A549 (cell line): ENCODE results near the gene KIF26A. TPM values are rescaled to one million over a fixed set of nuclear protein-coding genes. Genes with fewer than 3 reads are reported as not detected.

Source experiments
- ATAC-seq, 2 experiments: fragments of 200-7000 bp in 1 of 2; fragments of >200 bp in 1 of 2; cut with Nextera tagmentation in 1 of 2; cut with Tn5 transposase in 1 of 2; 3 replicates each; pipeline versions ENCODE4 v1.8.0 to v1.9.1; 2018 to 2020; ENCODE audit warnings: mild to moderate bottlenecking in 1 of 2, moderate library complexity in 1 of 2
- CTCF ChIA-PET: fragments of 300-600 bp; sonication (Branson Sonifier 250); formaldehyde crosslinking; extraction: SDS; loops from one replicate; lab custom pipeline; 2021; ENCODE audit warnings: antibody characterized with exemption, inconsistent platforms; lab: Yijun Ruan, JAX
- POLR2A ChIA-PET: fragments of 350-600 bp; formaldehyde crosslinking; extraction: SDS; loops from one replicate; lab custom pipeline; 2021; ENCODE audit warnings: antibody characterized with exemption, inconsistent platforms; lab: Yijun Ruan, JAX
- DNase-seq, 2 experiments: peaks; one replicate each; pipeline versions ENCODE4 v3.0.0 to v3.0.0-alpha.2; 2011 to 2016; ENCODE audit warnings: low read depth in 1 of 2, low spot score in 1 of 2
- FAIRE-seq: peaks from 2 replicates; lab custom pipeline; 2011; peaks lifted over from hg19 to GRCh38; lab: Jason Lieb, UNC
- H3K27ac ChIP-seq, 2 experiments: fragments of >200 bp; sonication (Bioruptor Twin); formaldehyde crosslinking; 3 replicates each; pipeline ENCODE4 v1.5.1; 2016 to 2017
- H3K4me1 ChIP-seq: fragments of >200 bp; sonication (Bioruptor Twin); formaldehyde crosslinking; 3 replicates; pipeline ENCODE4 v1.6.1; 2016
- H3K4me2 ChIP-seq: fragments of >200 bp; sonication (Bioruptor Twin); formaldehyde crosslinking; 3 replicates; pipeline ENCODE4 v1.6.1; 2016
- H3K4me3 ChIP-seq: fragments of >200 bp; sonication (Bioruptor Twin); formaldehyde crosslinking; 3 replicates; pipeline ENCODE4 v1.5.1; 2016
- H3K9me3 ChIP-seq: fragments of >200 bp; sonication (Bioruptor Twin); formaldehyde crosslinking; 3 replicates; pipeline ENCODE4 v1.6.1; 2016
- CBX8 ChIP-seq: fragments of 200-600 bp; sonication (generic); IDR thresholded peaks from 2 replicates; pipeline ENCODE4 v1.6.1; 2016
- CEBPB ChIP-seq, 2 experiments: fragments of >200 bp in 1 of 2; sonication (Bioruptor Twin) in 1 of 2; formaldehyde crosslinking in 1 of 2; IDR thresholded peaks; 2 replicates each; pipeline ENCODE4 v1.6.1; 2012 to 2016
- CTCF ChIP-seq: fragments of >200 bp; sonication (Bioruptor Twin); formaldehyde crosslinking; IDR thresholded peaks from 3 replicates; pipeline ENCODE4 v1.5.1; 2016
- EHMT2 ChIP-seq: fragments of 200-600 bp; sonication (generic); IDR thresholded peaks from 2 replicates; pipeline ENCODE4 v1.6.1; 2016; ENCODE audit warnings: antibody characterized with exemption, low read depth, mild to moderate bottlenecking, moderate library complexity
- ESRRA ChIP-seq: fragments of 150-350 bp; IDR thresholded peaks from 2 replicates; pipeline ENCODE4 v1.6.1; 2014; ENCODE audit warnings: mild to moderate bottlenecking, low read length, borderline replicate concordance
- FOSB ChIP-seq: fragments of 250-450 bp; sonication (Bioruptor Pico); IDR thresholded peaks from 2 replicates; pipeline ENCODE4 v1.5.0; 2020; ENCODE audit warnings: mild to moderate bottlenecking, moderate library complexity
- HDAC2 ChIP-seq: fragments of 200-600 bp; sonication (generic); IDR thresholded peaks from 2 replicates; pipeline ENCODE4 v1.6.1; 2016
- HES2 ChIP-seq: fragments of >200 bp; sonication (Bioruptor Twin); formaldehyde crosslinking; IDR thresholded peaks from 2 replicates; pipeline ENCODE4 v1.6.1; 2016
- HEYL ChIP-seq: fragments of 250-450 bp; sonication (Bioruptor Pico); IDR thresholded peaks from 2 replicates; pipeline ENCODE4 v1.8.0; 2021; ENCODE audit warnings: mild to moderate bottlenecking, moderate library complexity
- HMGXB4 ChIP-seq: fragments of 250-450 bp; sonication (Bioruptor Pico); IDR thresholded peaks from 2 replicates; pipeline ENCODE4 v1.5.0; 2021; ENCODE audit warnings: mild to moderate bottlenecking, moderate library complexity, borderline replicate concordance
- HOXB13 ChIP-seq: fragments of 250-450 bp; sonication (Bioruptor Pico); IDR thresholded peaks from 2 replicates; pipeline ENCODE4 v1.5.0; 2020; ENCODE audit warnings: low read depth, mild to moderate bottlenecking, moderate library complexity
- KDM1A ChIP-seq: fragments of 200-600 bp; sonication (generic); IDR thresholded peaks from 2 replicates; pipeline ENCODE4 v1.6.1; 2016; ENCODE audit warnings: low read depth, mild to moderate bottlenecking
- MAZ ChIP-seq: fragments of 150-350 bp; IDR thresholded peaks from 2 replicates; pipeline ENCODE4 v1.6.1; 2014; ENCODE audit warnings: antibody characterized with exemption, low read depth, low read length, borderline replicate concordance
- MYC ChIP-seq: IDR thresholded peaks from 2 replicates; pipeline ENCODE4 v1.6.1; 2012; ENCODE audit warnings: mild to moderate bottlenecking, inconsistent platforms, low read length, improper control_type of control experiment, borderline replicate concordance
- NR3C1 ChIP-seq: fragments of >200 bp; sonication (Bioruptor Twin); formaldehyde crosslinking; IDR thresholded peaks from 3 replicates; pipeline ENCODE4 v1.6.1; 2017
- PBX3 ChIP-seq: IDR thresholded peaks from 2 replicates; pipeline ENCODE4 v1.6.1; 2012
- RAD21 ChIP-seq, 2 experiments: fragments of >200 bp in 1 of 2; sonication (Bioruptor Twin) in 1 of 2; formaldehyde crosslinking in 1 of 2; IDR thresholded peaks in 1 of 2; conservative IDR thresholded peaks in 1 of 2; 2 replicates in 1 of 2; 3 replicates in 1 of 2; pipeline ENCODE4 v1.6.1; 2012 to 2018; ENCODE audit warnings: inconsistent platforms in 1 of 2
- RCOR1 ChIP-seq: fragments of 150-350 bp; IDR thresholded peaks from 2 replicates; pipeline ENCODE4 v1.6.1; 2014; ENCODE audit warnings: antibody characterized with exemption, low read length, low read depth
- REST ChIP-seq: fragments of 200-600 bp; sonication (generic); IDR thresholded peaks from 2 replicates; pipeline ENCODE4 v1.6.1; 2016; ENCODE audit warnings: antibody characterized with exemption, mild to moderate bottlenecking, moderate library complexity
- SMC3 ChIP-seq: fragments of >200 bp; sonication (Bioruptor Twin); formaldehyde crosslinking; IDR thresholded peaks from 3 replicates; pipeline ENCODE4 v1.6.1; 2018; ENCODE audit warnings: inconsistent platforms
- SREBF2 ChIP-seq: fragments of 450-650 bp; IDR thresholded peaks from 2 replicates; pipeline ENCODE4 v1.6.1; 2014; ENCODE audit warnings: mild to moderate bottlenecking, moderate library complexity
- TP53 ChIP-seq: fragments of 250-450 bp; sonication (Bioruptor Pico); IDR thresholded peaks from 2 replicates; pipeline ENCODE4 v1.5.0; 2021; ENCODE audit warnings: mild to moderate bottlenecking, moderate library complexity
- ZC3H11A ChIP-seq: fragments of 450-650 bp; IDR thresholded peaks from 2 replicates; pipeline ENCODE4 v1.6.1; 2014; ENCODE audit warnings: antibody characterized with exemption, mild to moderate bottlenecking
- ZNF302 ChIP-seq: fragments of 250-450 bp; sonication (Bioruptor Pico); IDR thresholded peaks from 2 replicates; pipeline ENCODE4 v1.9.0; 2021; ENCODE audit warnings: inconsistent platforms, mild to moderate bottlenecking, moderate library complexity
- WGBS: methylation state at CpG from one replicate; pipeline ENCODE4 v1.1.6; 2017; ENCODE audit errors: missing lambda C conversion rate; 5-methylcytosine and 5-hydroxymethylcytosine counted together
- polyA plus RNA-seq, 4 experiments: library from polyadenylated mRNA; depleted of rRNA in 3 of 4; stranded (reverse); fragments of >200 nt; fragmentation: RNase III in 1 of 4; extraction: RNeasy Plus Mini Kit Qiagen cat#74134 plus additional on column Dnase treatment in 1 of 4; gene quantifications; 2 replicates in 3 of 4; 3 replicates in 1 of 4; pipeline ENCODE4 v1.2.3, GENCODE V29; 2011 to 2017

Gene KIF26A
- polyA plus RNA-seq, 2 of the 4 experiments (the other 2 are of a cell fraction) = 0.28 to 2.3 TPM

GRCh38 chr14:104222396-104223036 is 84.1 kb downstream of the KIF26A start:
- TF ChIP-seq HDAC2 (no peak), KDM1A (no peak), HOXB13 (CRISPR knock-in tag) (no peak), HMGXB4 (CRISPR knock-in tag) (no peak), MYC (no peak), TP53 (CRISPR knock-in tag) (no peak), MAZ (no peak), ZNF302 (CRISPR knock-in tag) (no peak), RCOR1 (no peak), CTCF (no peak), PBX3 (no peak), FOSB (no peak), ZC3H11A (no peak), HEYL (CRISPR knock-in tag) (no peak), SMC3 (no peak)
- H3K4me2 ChIP-seq = no peak overlapping the region
- H3K27ac ChIP-seq = no peak overlapping the region
- no peaks in the 10 kb centered on the region for H3K9me3 ChIP-seq
- DNase-seq (no peak), FAIRE-seq (no peak), ATAC-seq (no peak)
- no peaks in the 10 kb centered on the region for H3K4me1 ChIP-seq
- no peak overlapping the region for H3K4me3 ChIP-seq
- 69% methylated on average over 8 of the region's 11 CpGs for WGBS
- POLR2A ChIA-PET = no interaction called here
- CTCF ChIA-PET = no interaction called here

- no peaks in the 10 kb centered on the region for H3K4me1 ChIP-seq
- POLR2A ChIA-PET = no interaction called here
- TF ChIP-seq MYC = no peak
- no peak for TF ChIP-seq ESRRA
- TF ChIP-seq RAD21 (conservative IDR thresholded peaks at IDR 0.05 in 1 of 2, IDR thresholded peaks at IDR 0.05 in 1 of 2) = no peak
- no peak for TF ChIP-seq EHMT2
- no peak for TF ChIP-seq HES2
- TF ChIP-seq NR3C1 = no peak
- no peak for TF ChIP-seq CBX8
- no peak for TF ChIP-seq HOXB13 (CRISPR knock-in tag)
- TF ChIP-seq SREBF2 = no peak
- no peak for TF ChIP-seq CEBPB (IDR thresholded peaks at IDR 0.05)
- no peak for TF ChIP-seq REST
- DNase-seq (no peak), FAIRE-seq (no peak), ATAC-seq (no peak)
- no peak overlapping the region for H3K4me2 ChIP-seq
- no peak overlapping the region for H3K27ac ChIP-seq
- no peak overlapping the region for H3K4me3 ChIP-seq
- H3K9me3 ChIP-seq = no peaks in the 10 kb centered on the region
- 65% methylated on average over 29 of the region's 41 CpGs for WGBS
- CTCF ChIA-PET = interaction anchor here (0.7 to 1.4 kb wide), 5 partner anchors 11 to 334 kb away, joined by 3 to 5 read pairs (median 3); no protein-coding TSS in a partner anchor
These were observed 85.0 kb downstream of the KIF26A start for GRCh38 chr14:104223101-104224041.
